DMS114 treated with DMSO at 0.1 percent for 48 hours (cell line): ENCODE data around the gene ZBTB45.
"Not testable (repeated sequence)": the region's sequence is repeated elsewhere in the genome, so short reads cannot be mapped to it uniquely, and the experiment has no call there.

ENCODE experiments used
- DNase-seq: peaks from one replicate; lab custom pipeline; 2025; ENCODE audit not compliant: unreplicated experiment; lab: John Stamatoyannopoulos, UW

ZBTB45 gene

GRCh38 chr19:58511353-58512208 lies 8.0 kb downstream of the ZBTB45 start, which contains the start of gene SLC27A5:
Gene SLC27A5 (minus strand): TSS chr19:58511992. CDS start chr19:58511955, 37 bp downstream.
- no peak for DNase-seq

- no peak for DNase-seq
These were observed 9.3 kb downstream of the ZBTB45 start for GRCh38 chr19:58510084-58510862.

- DNase-seq, result no peak
These were observed 9.9 kb downstream of the ZBTB45 start for GRCh38 chr19:58509731-58510083.

- DNase-seq, result not testable (repeated sequence)
These were observed 11.9 kb downstream of the ZBTB45 start for GRCh38 chr19:58507602-58508223.

GRCh38 chr19:58500242-58500641 lies 19.4 kb downstream of the ZBTB45 start:
- DNase-seq, result no peak

GRCh38 chr19:58499021-58499927 lies 20.3 kb downstream of the ZBTB45 start:
- DNase-seq, result peak; percentile 98

GRCh38 chr19:58498316-58499020 lies 21.1 kb downstream of the ZBTB45 start:
- DNase-seq, result no peak

- no peak for DNase-seq
These were observed 21.9 kb downstream of the ZBTB45 start for GRCh38 chr19:58497634-58498170.

GRCh38 chr19:58492265-58492664 lies 27.3 kb downstream of the ZBTB45 start:
- DNase-seq, result no peak

- DNase-seq, result no peak
These were observed 28.2 kb downstream of the ZBTB45 start for GRCh38 chr19:58491393-58491792.

GRCh38 chr19:58484349-58484748 lies 35.3 kb downstream of the ZBTB45 start:
- not testable (repeated sequence) for DNase-seq

GRCh38 chr19:58483776-58484175 lies 35.8 kb downstream of the ZBTB45 start:
- no peak for DNase-seq

GRCh38 chr19:58482372-58482771 lies 37.2 kb downstream of the ZBTB45 start:
- DNase-seq, result no peak

- DNase-seq, result no peak
These were observed 38.8 kb downstream of the ZBTB45 start for GRCh38 chr19:58480831-58481230.

- DNase-seq, result no peak
These were observed 39.2 kb downstream of the ZBTB45 start for GRCh38 chr19:58480481-58480830.

- no peak for DNase-seq
These were observed 39.7 kb downstream of the ZBTB45 start for GRCh38 chr19:58479736-58480480.

GRCh38 chr19:58479303-58479702 lies 40.3 kb downstream of the ZBTB45 start:
- DNase-seq, result no peak

GRCh38 chr19:58477871-58478270 lies 41.7 kb downstream of the ZBTB45 start:
- no peak for DNase-seq

- no peak for DNase-seq
These were observed 42.5 kb downstream of the ZBTB45 start for GRCh38 chr19:58477130-58477529.
